GM23338 (cell line): ENCODE data around the gene PARD3. TPM values are rescaled to one million over a fixed set of nuclear protein-coding genes. Genes with fewer than 3 reads are reported as not detected.

Experiments
- ATAC-seq: fragments of 200-7000 bp; cut with Tn5 transposase; 3 replicates; pipeline ENCODE4 v1.9.1; 2020
- DNase-seq: peaks from one replicate; pipeline ENCODE4 v3.0.0-alpha.2; 2015; ENCODE audit warnings: low spot score
- H2AFZ ChIP-seq: fragments of 200-600 bp; sonication (generic); 2 replicates; pipeline ENCODE4 v1.8.0; 2016; ENCODE audit warnings: antibody characterized with exemption, mild to moderate bottlenecking, moderate library complexity
- H3F3A ChIP-seq: fragments of 200-600 bp; sonication (generic); replicated peaks from 2 replicates; pipeline ENCODE4 v1.8.0; 2017; ENCODE audit warnings: antibody characterized with exemption, mixed run types, low read depth
- H3K27ac ChIP-seq: fragments of 200-600 bp; sonication (generic); 2 replicates; pipeline ENCODE4 v1.6.1; 2016; ENCODE audit warnings: low read depth
- H3K27me3 ChIP-seq: fragments of 200-600 bp; sonication (generic); 2 replicates; pipeline ENCODE4 v1.8.0; 2016; ENCODE audit warnings: mild to moderate bottlenecking, mixed run types, moderate library complexity; ENCODE audit not compliant: insufficient read depth
- H3K36me3 ChIP-seq: fragments of 200-600 bp; sonication (generic); 2 replicates; pipeline ENCODE4 v1.8.0; 2016; ENCODE audit warnings: mild to moderate bottlenecking; ENCODE audit not compliant: insufficient read depth
- H3K4me1 ChIP-seq: fragments of 200-600 bp; sonication (generic); 2 replicates; pipeline ENCODE4 v1.8.0; 2016; ENCODE audit warnings: mild to moderate bottlenecking, moderate library complexity; ENCODE audit not compliant: insufficient read depth
- H3K4me2 ChIP-seq: fragments of 200-600 bp; sonication (generic); 2 replicates; pipeline ENCODE4 v1.7.1; 2017; ENCODE audit warnings: mixed run types
- H3K4me3 ChIP-seq: fragments of 200-600 bp; sonication (generic); 2 replicates; pipeline ENCODE4 v1.6.1; 2016; ENCODE audit warnings: mixed run types
- H3K79me2 ChIP-seq: fragments of 200-600 bp; sonication (generic); replicated peaks from 2 replicates; pipeline ENCODE4 v1.8.0; 2017; ENCODE audit warnings: mild to moderate bottlenecking; ENCODE audit not compliant: insufficient read depth
- H3K9me2 ChIP-seq: fragments of 200-600 bp; sonication (generic); 2 replicates; pipeline ENCODE4 v1.8.0; 2017; ENCODE audit not compliant: insufficient read depth
- H4K20me1 ChIP-seq: fragments of 200-600 bp; sonication (generic); replicated peaks from 2 replicates; pipeline ENCODE4 v1.8.0; 2017; ENCODE audit warnings: mild to moderate bottlenecking; ENCODE audit not compliant: insufficient read depth
- H3K27ac Mint-ChIP-seq: 2 replicates; pipeline ENCODE4 v1.8.0; 2020; ENCODE audit warnings: inconsistent platforms, mild to moderate bottlenecking, moderate library complexity, mixed read lengths
- H3K27me3 Mint-ChIP-seq: 3 replicates; pipeline ENCODE4 v1.8.0; 2022; ENCODE audit warnings: low read depth, mild to moderate bottlenecking, moderate library complexity, mixed read lengths, inconsistent platforms; ENCODE audit not compliant: insufficient read depth, poor library complexity
- H3K36me3 Mint-ChIP-seq: 3 replicates; pipeline ENCODE4 v1.8.0; 2021; ENCODE audit warnings: low read depth, mild to moderate bottlenecking, inconsistent platforms, moderate library complexity, mixed read lengths
- H3K4me1 Mint-ChIP-seq: 3 replicates; pipeline ENCODE4 v1.8.0; 2020; ENCODE audit warnings: mild to moderate bottlenecking, inconsistent platforms, mixed read lengths
- H3K4me3 Mint-ChIP-seq: 3 replicates; pipeline ENCODE4 v1.8.0; 2021; ENCODE audit warnings: moderate library complexity, mild to moderate bottlenecking, inconsistent platforms, mixed read lengths
- H3K9me3 Mint-ChIP-seq: 3 replicates; pipeline ENCODE4 v1.8.0; 2020; ENCODE audit warnings: moderate library complexity, mild to moderate bottlenecking, inconsistent platforms, mixed read lengths
- EZH2phosphoT487 ChIP-seq: fragments of 200-600 bp; sonication (generic); IDR thresholded peaks from one replicate; pipeline ENCODE4 v1.8.1; 2018; ENCODE audit warnings: antibody characterized with exemption; ENCODE audit not compliant: unreplicated experiment
- JUNB ChIP-seq: IDR thresholded peaks from one replicate; pipeline ENCODE4 v1.6.1; 2016; ENCODE audit warnings: antibody characterized with exemption; ENCODE audit not compliant: unreplicated experiment
- ZNF114 ChIP-seq: fragments of 250-450 bp; sonication (Bioruptor Pico); IDR thresholded peaks from 2 replicates; pipeline ENCODE4 v1.5.0; 2020; ENCODE audit warnings: mild to moderate bottlenecking, moderate library complexity
- polyA plus RNA-seq: library from polyadenylated mRNA; unstranded; fragments of >200 nt; fragmentation: Nextera tagmentation; extraction: Ambion mirVana; gene quantifications from 2 replicates; pipeline ENCODE4 v1.2.1, GENCODE V29; 2016
- total RNA-seq: library from RNA; depleted of rRNA; stranded (reverse); fragments of >200 nt; shearing (Covaris generic); gene quantifications from 2 replicates; pipeline ENCODE4 v1.2.3, GENCODE V29; 2014
- TF ChIP-seq, protein P1 (sequence below), 2 experiments: fragments of 200-600 bp in 1 of 2; sonication (generic) in 1 of 2; conservative IDR thresholded peaks; 2 replicates each; pipeline versions ENCODE4 v1.5.1 to v1.6.1; 2016 to 2017; ENCODE audit warnings: antibody characterized with exemption in 2 of 2, low read depth in 2 of 2, mild to moderate bottlenecking in 2 of 2, moderate library complexity in 1 of 2
- TF ChIP-seq, protein P2 (sequence below): fragments of 250-450 bp; sonication (Bioruptor Pico); IDR thresholded peaks from 2 replicates; pipeline ENCODE4 v1.5.0; 2020; ENCODE audit warnings: mild to moderate bottlenecking, moderate library complexity

Gene PARD3
- total and polyA plus RNA-seq, 2 experiments from 2014 or later, result 30.2 to 51.4 TPM

DNA sequence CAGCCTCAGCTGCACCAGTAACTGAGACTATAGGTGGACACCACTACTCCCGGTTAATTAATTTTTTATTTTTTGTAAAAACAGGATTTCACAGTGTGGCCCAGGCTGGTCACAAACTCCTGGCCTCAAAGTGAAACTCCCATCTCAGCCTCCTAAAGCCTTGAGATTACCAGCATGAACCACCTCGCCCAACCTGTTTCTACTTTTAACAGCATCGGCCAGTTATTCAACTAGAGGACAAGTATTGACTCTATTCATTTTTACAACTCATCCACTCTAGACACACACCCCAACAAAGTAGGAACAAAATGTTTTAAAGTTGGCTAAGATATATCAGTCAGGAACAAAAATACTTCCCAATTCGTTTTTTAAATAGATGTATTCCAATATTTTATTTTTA lies 334.8 kb downstream of the PARD3 start (continued):
- TF ChIP-seq, protein P1, sequence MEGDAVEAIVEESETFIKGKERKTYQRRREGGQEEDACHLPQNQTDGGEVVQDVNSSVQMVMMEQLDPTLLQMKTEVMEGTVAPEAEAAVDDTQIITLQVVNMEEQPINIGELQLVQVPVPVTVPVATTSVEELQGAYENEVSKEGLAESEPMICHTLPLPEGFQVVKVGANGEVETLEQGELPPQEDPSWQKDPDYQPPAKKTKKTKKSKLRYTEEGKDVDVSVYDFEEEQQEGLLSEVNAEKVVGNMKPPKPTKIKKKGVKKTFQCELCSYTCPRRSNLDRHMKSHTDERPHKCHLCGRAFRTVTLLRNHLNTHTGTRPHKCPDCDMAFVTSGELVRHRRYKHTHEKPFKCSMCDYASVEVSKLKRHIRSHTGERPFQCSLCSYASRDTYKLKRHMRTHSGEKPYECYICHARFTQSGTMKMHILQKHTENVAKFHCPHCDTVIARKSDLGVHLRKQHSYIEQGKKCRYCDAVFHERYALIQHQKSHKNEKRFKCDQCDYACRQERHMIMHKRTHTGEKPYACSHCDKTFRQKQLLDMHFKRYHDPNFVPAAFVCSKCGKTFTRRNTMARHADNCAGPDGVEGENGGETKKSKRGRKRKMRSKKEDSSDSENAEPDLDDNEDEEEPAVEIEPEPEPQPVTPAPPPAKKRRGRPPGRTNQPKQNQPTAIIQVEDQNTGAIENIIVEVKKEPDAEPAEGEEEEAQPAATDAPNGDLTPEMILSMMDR (conservative IDR thresholded peaks at IDR 0.05; ENCODE audit: low read depth in 2 of 2), result no peak

DNA sequence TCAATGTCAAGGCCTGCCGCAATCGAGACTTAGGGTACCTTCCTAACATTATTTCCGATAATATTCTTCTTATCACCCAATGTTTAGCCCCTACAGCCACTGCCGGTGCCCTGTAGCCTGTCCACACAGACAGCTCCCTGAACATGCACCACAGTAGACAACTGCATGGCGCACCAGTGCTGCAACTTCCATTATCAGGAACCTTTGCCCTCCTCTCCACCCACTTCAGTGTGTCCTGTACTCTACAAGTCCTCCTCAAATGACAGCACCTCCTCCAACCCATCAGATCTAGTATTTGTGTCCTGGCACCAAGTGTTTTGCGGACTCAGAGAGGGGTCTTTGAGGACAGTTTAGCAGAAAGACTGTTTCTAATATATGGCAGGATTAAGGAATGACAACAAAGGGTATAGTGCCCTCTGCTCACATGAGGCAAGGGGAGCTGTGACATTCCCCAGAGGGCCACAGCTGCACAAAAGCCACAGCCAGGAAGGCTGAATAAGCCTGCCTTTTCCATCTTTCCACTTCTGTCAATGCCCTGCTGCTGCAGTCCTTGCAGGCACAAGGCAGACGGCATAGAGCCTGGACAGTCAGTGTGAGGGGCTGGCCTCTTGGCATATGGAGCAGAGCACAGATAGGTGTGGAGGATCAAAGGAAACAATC lies 335.4 kb downstream of the PARD3 start:
- peak; percentile 51 for ATAC-seq
- Histone ChIP-seq H3K9me2 (no peaks in the 10 kb centered on the region), H3K4me2 (no peak overlapping the region), H3K36me3 (no peaks in the 10 kb centered on the region), H3K4me1 (no peaks in the 10 kb centered on the region), H3F3A (no peaks in the 10 kb centered on the region), H2AFZ (no peak overlapping the region), H3K27ac (no peak overlapping the region), H3K4me3 (no peak overlapping the region), H3K27me3 (no peaks in the 10 kb centered on the region), H3K79me2 (0 out of 2 replicates have a peak, but pooled peaks cover 5% of the 10 kb centered on the region), H4K20me1 (no peaks in the 10 kb centered on the region)
- no peak for DNase-seq
- H3K36me3 Mint-ChIP-seq, result no peaks in the 10 kb centered on the region; the same call in 2 of the 3 replicates
- TF ChIP-seq JUNB, result no peak
- no peak for TF ChIP-seq EZH2phosphoT487
- TF ChIP-seq, protein P2, sequence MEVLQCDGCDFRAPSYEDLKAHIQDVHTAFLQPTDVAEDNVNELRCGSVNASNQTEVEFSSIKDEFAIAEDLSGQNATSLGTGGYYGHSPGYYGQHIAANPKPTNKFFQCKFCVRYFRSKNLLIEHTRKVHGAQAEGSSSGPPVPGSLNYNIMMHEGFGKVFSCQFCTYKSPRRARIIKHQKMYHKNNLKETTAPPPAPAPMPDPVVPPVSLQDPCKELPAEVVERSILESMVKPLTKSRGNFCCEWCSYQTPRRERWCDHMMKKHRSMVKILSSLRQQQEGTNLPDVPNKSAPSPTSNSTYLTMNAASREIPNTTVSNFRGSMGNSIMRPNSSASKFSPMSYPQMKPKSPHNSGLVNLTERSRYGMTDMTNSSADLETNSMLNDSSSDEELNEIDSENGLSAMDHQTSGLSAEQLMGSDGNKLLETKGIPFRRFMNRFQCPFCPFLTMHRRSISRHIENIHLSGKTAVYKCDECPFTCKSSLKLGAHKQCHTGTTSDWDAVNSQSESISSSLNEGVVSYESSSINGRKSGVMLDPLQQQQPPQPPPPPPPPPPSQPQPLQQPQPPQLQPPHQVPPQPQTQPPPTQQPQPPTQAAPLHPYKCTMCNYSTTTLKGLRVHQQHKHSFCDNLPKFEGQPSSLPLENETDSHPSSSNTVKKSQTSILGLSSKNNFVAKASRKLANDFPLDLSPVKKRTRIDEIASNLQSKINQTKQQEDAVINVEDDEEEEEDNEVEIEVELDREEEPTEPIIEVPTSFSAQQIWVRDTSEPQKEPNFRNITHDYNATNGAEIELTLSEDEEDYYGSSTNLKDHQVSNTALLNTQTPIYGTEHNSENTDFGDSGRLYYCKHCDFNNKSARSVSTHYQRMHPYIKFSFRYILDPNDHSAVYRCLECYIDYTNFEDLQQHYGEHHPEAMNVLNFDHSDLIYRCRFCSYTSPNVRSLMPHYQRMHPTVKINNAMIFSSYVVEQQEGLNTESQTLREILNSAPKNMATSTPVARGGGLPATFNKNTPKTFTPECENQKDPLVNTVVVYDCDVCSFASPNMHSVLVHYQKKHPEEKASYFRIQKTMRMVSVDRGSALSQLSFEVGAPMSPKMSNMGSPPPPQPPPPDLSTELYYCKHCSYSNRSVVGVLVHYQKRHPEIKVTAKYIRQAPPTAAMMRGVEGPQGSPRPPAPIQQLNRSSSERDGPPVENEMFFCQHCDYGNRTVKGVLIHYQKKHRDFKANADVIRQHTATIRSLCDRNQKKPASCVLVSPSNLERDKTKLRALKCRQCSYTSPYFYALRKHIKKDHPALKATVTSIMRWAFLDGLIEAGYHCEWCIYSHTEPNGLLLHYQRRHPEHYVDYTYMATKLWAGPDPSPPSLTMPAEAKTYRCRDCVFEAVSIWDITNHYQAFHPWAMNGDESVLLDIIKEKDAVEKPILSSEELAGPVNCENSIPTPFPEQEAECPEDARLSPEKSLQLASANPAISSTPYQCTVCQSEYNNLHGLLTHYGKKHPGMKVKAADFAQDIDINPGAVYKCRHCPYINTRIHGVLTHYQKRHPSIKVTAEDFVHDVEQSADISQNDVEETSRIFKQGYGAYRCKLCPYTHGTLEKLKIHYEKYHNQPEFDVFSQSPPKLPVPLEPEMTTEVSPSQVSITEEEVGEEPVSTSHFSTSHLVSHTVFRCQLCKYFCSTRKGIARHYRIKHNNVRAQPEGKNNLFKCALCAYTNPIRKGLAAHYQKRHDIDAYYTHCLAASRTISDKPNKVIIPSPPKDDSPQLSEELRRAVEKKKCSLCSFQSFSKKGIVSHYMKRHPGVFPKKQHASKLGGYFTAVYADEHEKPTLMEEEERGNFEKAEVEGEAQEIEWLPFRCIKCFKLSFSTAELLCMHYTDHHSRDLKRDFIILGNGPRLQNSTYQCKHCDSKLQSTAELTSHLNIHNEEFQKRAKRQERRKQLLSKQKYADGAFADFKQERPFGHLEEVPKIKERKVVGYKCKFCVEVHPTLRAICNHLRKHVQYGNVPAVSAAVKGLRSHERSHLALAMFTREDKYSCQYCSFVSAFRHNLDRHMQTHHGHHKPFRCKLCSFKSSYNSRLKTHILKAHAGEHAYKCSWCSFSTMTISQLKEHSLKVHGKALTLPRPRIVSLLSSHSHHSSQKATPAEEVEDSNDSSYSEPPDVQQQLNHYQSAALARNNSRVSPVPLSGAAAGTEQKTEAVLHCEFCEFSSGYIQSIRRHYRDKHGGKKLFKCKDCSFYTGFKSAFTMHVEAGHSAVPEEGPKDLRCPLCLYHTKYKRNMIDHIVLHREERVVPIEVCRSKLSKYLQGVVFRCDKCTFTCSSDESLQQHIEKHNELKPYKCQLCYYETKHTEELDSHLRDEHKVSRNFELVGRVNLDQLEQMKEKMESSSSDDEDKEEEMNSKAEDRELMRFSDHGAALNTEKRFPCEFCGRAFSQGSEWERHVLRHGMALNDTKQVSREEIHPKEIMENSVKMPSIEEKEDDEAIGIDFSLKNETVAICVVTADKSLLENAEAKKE (CRISPR knock-in tag), result no peak
- no peak for TF ChIP-seq ZNF114 (CRISPR knock-in tag)
- H3K27ac Mint-ChIP-seq, result no peak overlapping the region
- H3K9me3 Mint-ChIP-seq, result no peaks in the 10 kb centered on the region
- H3K4me1 Mint-ChIP-seq, result peaks cover 9% of the 10 kb centered on the region
- H3K4me3 Mint-ChIP-seq, result no peak overlapping the region
- peaks cover 5% of the 10 kb centered on the region for H3K27me3 Mint-ChIP-seq
